ENCODE results near the gene POLE.
A peak's percentile ranks its signal among the peaks of the same experiment; 100 is the strongest.
"Not testable (repeated sequence)": the region's sequence is repeated elsewhere in the genome, so short reads cannot be mapped to it uniquely, and the experiment has no call there.

Gene POLE

DNA sequence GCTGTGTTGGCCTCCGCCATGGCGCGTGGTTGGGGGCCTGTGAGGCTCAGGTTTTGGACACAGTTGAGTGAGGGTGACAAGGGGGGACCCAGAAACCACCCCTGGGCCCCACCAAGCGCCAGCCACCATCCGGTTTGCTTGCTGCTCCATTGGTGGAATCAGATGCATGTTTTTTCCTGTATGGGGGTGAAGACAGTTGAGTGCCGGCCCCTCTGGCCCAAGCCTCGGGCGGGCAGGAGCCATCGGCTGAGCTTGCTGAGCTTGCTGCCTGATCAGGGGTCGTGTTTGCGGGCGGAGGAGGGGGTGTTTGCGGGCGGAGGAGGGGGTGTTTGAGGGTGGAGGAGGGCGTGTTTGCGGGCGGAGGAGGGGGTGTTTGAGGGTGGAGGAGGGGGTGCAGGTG is 29.9 kb upstream of the POLE start:
- no peak for DNase-seq

DNA sequence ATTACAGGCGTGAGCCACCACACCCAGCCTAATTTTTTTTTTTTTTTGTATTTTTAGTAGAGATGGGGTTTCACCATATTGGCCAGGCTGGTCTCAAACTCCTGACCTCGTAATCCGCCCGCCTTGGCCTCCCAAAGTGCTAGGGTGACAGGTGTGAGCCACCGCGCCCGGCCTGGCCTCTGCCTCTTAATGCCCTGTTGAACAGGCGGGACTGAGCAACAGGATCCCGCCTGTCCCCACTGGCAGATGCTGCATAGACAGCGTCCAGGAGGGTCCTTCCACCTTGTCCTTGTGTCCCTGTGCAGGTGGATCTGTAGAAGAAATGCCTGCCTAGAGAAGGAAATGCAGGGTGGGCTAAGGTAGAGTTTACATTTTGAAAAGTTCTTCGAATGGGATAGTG is 29.2 kb upstream of the POLE start:
- DNase-seq: no peak

DNA sequence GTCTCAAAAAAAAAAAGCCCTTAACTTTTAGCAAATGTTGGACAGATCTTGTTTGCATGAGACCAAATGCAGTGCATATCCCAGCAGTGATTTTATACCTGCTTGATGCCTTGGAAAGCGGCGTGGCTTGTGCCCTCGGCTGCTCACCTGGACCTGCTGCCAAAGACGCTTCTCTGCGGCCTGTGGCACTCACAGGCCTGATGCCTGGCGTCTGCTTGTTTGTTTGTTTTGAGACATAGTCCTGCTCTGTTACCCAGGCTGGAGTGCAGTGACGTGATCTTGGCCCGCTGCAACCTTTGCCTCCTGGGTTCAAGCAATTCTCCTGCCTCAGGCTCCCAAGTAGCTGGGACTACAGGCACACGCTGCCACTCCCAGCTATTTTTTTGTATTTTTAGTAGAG is 28.7 kb upstream of the POLE start:
- DNase-seq: no peak

DNA sequence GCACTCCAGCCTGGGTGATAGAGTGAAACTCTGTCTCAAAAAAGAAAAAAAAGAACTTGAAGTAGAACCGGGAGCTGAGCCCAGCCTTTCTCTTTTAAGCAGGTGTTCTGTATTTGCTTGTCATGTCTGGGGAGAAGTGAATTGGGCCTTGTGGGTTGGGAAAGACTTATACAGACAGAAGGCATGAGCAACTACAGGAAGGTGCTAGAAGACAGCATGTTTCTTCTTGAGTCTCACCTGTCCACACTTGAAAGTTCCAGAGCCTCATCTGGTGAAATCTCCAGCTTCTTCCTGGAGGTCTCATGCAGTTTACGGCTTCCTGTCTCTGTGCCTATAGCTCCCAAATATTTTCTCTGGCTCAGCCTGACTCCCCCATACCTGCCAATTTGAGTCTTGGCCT is 26.0 kb upstream of the POLE start:
- DNase-seq: no peak

DNA sequence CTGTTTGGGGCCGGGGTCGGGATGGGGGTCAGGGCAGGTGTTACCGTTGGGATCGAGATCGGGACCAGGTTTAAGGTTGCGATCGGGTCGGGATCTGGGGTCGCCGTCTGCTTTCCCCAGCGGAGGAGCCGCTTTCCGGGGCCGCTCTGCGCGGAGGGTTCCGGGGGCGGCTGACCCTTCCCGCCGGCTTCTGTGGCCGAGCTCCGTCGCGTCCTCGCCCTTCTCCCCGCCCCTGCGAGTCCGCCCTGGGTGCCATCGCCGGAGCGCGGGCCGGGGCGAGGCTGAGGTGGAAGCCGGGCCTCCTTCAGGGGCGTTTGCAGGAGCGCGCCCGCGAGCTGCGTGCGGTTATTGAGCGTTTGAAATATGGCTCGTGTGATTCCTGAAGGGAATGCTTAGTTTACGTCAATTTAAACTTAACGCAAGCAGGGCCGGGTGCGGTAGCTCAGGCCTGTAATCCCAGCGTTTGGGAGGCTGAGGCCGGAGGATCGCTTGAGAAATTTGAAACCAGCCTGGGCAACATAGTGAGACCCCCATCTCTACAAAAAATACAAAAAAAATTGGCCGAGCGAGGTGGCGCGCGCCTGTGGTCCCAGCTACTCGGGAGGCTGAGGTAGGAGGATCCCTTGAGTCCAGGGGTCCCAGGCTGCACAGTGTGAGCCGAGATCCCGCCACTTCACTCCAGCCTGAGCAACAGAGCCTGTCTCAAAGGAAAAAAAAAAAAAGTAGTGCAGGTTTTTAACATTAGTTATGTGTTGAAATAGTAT is 24.1 kb upstream of the POLE start:
- DNase-seq: no peak

DNA sequence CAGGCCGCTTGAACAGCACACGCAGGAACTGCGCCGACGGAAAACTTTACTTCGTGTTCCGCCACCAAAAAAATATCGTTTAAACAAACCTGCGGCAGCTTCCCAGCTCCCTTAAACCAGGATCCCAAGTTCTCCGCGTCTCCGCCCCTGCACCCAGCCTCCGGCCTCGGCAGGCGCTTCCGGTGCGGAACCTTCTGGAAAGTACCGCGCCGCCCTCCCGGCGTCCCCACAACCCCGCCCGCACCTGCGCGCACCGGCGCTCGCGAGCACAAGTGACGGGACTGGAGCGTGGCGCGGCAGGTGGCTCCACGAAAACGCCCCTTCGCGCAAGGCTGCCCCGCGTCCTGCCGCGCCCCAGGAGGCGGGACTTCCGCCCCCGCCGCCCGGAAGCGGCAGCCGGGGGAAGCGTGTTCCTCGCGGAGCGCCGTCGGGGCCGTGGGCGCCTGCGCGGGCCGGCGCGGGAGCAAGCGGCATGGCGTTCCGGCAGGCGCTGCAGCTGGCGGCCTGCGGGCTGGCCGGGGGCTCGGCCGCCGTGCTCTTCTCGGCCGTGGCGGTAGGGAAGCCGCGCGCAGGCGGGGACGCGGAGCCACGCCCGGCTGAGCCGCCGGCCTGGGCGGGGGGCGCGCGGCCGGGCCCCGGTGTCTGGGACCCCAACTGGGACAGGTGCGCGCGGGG is 23.4 kb upstream of the POLE start, which contains the start of gene PGAM5:
TSS of gene PGAM5 (plus strand) at position 438 of the 675 bp plus-strand sequence. CDS start at position 473, 35 bp downstream.
- DNase-seq: peak; percentile 25

DNA sequence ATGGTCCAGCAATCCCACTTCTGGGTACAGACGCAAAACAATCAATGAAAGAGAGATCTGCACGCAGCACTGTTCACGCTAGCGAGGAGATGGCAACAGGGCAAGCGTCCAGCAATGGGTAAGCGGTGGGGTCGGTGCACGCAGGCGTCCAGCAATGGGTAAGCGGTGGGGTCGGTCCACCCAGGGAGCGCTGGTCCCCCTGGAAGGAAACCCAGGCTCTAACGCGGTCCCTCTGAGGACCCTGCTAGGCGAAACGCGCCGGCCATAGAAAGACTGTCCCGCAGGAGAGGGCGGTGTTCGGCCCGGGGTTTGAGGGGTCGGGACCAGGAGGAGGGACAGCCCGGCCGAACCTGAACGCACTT is 22.9 kb upstream of the POLE start:
- no peak for DNase-seq

DNA sequence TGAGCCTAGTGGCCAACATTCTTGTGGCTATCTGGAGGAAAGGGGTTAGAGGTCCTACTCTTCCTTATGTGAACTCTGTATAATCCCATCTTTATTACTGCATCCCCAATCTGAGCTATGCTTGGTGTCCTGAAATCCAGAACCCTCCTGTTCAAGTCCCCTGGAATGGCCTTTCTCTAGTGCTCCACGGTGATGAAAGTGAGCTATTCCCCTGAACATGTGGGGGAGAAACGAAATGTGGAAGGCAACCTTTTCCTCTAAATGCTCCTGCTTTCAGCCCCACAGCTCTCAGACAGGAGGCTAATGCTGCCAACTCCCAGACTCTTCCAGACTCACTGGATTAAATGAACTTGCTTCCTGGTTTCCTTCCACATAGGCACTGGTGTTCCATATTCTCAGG is 21.0 kb upstream of the POLE start:
- no peak for DNase-seq

DNA sequence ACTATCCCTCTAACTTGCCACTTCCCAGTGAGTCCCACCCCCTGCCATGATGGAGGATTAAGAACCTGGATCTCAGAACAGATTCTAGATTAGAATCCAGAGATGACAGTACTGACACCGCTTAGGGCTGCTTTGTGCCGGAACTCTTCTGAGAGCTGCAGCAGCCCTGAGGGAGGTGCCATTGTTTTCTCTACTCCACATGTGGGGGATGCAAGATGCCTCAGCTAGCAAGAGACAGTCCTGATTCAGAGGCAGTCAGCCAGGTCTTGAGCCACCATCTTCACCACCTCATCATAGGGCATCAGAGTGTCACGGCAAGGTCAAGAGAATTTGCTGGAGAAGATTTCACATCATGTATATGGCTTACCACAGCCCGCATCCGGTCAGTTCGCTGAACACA is 20.1 kb upstream of the POLE start:
- DNase-seq: no peak

DNA sequence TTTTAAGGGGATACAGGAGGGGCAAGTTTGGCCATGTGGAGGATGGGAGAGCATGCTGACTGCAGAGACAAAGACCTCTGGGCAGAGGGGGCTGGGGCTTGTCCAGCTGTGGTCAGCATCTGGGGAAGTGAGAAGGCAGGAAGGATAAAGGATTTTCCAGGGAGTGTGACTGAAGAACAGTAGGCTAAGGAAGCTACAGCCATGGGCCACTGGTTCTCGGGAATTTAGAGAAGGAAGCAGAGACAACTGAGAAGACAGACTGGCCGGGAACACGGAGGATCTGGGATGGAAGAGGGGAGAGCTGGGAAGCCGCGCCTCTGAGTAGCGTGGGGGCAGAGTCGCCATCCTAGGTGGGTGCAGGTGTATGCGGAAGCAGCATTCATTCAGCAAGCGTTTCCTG is 16.5 kb upstream of the POLE start:
- no peak for DNase-seq

DNA sequence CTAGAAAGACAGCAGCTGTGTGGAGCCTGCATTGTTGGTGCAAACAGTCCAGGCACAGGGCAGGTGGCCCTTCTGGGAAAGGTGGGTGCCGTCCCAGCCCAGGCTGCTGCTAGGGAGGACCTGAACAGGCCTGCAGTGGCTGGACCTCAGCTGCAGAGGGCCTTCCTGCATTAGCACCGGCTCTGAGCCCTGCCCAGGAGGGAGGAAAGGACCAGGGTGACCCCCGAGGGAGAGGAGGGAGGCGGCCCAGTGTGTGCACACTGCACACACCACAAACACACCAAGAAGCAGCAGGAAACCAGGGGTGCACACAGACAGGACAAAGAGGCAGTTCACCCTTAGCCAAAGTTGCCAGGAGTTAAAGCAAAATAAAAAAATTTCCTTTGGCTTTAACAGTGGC is 15.5 kb upstream of the POLE start:
- no peak for DNase-seq

DNA sequence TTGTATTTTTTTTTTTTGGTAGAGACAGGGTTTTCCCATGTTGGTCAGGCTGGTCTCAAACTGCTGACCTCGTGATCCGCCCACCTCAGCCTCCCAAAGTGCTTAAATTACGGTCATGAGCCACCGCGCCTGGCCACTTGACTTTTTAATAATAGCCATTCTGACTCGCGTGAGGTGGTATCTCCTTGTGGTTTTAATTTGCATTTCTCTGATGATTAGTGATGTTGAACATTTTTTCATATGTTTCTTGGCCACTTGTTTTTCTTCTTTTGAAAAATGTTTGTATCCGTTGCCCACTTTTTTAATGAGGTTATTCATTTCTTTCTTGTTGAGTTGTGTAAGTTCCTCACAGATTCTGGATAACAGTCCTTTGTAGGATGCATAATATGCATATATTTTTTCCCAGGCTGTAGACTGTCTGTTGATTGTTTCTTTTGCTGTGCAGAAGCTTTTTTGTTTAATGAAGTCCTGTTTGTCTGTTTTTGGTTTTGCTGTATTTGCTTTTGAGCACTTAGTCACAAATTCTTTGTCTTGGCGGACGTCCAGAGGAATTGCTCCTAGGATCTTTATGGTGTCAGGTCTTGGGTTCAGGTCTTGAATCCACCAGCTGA is 13.2 kb upstream of the POLE start:
- DNase-seq: no peak

DNA sequence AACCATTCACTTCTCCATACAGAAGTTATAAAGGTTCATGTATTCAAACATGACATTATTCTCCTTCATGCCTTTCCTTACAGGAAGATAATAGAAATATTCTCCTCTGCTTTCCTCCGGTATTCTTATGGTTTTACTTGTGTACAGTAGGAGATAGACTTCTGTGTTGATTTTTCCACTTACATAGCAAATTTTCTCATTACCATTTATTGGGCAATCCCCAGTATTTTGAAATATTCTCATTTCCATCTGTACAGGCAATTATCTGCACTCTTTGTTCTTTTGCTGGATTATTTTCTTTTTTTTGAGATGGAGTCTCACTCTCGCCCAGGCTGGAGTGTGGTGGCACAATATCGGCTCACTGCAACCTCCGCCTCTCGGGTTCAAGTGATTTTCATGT is 11.2 kb upstream of the POLE start:
- DNase-seq: no peak

DNA sequence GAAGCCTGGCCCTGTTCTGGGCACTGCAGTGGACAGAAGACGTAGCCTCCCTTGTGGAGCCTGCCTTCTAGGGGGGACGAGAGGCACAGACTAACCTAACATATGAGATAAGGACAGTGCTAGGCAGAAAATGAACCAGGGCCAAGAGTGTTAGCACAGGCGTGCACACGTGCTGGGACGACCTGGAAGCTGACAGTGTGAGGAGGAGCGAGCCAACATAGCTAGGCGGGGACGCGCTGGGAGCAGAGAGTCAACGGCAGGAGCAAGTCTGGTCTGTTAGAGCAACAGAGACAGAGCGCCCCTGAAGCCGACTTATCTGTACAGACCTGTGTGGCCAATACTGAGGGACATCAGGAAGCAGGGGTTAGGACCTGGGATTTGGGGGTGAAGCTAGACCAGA is 8.3 kb upstream of the POLE start:
- DNase-seq: no peak

DNA sequence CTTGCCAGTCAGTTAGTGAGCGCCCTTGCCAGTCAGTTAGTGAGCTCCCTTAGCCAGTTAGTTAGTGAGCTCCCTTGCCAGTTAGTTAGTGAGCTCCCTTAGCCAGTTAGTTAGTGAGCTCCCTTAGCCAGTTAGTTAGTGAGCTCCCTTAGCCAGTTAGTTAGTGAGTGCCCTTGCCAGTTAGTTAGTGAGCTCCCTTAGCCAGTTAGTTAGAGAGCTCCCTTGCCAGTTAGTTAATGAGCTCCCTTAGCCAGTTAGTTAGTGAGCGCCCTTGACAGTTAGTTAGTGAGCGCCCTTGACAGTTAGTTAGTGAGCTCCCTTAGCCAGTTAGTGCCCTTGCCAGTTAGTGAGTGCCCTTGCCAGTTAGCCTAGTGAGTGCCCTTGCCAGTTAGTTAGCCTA is 7.7 kb upstream of the POLE start:
- DNase-seq: not testable (repeated sequence)

DNA sequence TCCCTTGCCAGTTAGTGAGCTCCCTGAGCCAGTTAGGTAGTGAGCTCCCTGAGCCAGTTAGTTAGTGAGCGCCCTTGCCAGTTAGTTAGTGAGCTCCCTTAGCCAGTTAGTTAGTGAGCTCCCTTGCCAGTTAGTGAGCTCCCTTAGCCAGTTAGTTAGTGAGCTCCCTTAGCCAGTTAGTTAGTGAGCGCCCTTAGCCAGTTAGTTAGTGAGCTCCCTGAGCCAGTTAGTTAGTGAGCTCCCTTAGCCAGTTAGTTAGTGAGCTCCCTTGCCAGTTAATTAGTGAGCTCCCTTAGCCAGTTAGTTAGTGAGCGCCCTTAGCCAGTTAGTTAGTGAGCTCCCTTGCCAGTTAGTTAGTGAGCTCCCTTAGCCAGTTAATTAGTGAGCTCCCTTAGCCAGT is 4.9 kb upstream of the POLE start:
- not testable (repeated sequence) for DNase-seq

DNA sequence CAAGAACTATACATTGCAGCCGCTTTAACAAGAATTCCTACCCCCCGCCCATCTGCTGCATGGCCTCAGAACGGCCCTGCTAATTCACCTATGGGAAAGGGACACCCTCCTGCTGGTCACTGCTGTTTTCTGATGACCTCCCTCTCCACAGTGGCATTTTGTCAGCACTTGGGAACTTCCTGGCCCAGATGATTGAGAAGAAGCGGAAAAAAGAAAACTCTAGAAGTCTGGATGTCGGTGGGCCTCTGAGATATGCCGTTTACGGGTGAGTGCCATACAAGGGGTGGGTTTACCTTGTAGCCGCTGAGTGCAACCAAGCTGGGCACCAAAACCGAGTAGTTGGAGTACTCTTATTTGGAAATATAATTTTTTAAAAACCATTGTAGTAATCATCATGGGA is 3.0 kb upstream of the POLE start:
- no peak for DNase-seq

DNA sequence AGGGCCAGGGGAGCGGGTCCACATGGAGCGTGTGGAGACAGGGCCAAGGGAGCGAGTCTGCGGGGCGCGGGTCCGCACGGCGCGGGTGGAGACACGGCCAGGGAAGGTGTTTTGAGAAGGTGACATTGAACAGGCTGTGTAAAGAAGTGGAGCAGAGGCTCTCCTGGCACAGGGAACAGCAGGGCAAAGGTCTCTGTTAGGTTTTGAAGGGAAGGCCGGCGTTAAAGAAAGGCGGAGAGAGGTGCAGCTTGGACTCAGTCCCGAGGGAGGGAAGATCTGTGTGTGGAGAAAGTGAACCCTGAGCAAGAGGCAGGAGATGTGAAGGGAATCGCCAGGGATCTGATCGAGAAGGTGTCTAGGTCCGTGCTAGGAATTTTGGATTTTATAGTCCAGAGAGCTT is 2.1 kb upstream of the POLE start:
- DNase-seq: no peak

DNA sequence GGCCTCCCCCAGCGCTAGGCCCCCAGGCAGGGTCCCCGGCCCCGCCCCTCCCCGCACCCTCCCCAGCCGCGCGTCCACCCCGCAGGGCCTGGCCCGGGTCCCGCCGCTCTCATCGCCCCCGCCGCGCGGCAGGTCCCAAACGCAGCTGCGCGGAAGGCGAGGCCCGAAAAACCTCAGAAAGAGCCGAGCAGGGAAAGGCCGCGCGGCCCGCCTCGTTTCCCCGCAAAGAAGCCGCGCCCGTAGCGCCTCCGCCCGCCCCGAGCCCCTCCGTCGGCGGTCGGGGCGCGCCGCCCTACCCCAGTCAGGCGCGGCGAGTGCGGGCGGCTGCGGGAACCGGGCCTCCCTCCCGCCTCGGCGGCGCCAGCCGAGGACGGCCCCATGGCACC is 324 bp downstream of the POLE start:
- no peak for DNase-seq

DNA sequence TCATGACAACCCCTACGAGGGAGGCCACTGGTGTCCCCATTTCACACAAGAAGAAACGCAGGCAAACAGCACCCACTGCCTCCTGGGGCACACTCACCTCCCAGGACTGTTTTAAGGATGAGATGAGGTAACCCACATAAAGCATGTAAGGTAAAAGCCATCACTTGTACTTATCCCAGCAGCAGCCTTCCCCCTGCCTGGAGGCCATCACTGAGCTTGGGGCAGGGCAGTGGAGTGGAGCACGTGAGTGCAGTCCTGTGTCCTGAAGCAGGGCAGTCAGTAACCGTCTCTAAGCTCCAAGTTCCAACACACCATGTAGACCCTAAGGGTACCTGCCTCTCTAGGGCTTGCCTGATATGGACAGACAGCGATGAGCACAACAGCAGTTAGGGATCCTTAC is 1.7 kb downstream of the POLE start:
- no peak for DNase-seq

DNA sequence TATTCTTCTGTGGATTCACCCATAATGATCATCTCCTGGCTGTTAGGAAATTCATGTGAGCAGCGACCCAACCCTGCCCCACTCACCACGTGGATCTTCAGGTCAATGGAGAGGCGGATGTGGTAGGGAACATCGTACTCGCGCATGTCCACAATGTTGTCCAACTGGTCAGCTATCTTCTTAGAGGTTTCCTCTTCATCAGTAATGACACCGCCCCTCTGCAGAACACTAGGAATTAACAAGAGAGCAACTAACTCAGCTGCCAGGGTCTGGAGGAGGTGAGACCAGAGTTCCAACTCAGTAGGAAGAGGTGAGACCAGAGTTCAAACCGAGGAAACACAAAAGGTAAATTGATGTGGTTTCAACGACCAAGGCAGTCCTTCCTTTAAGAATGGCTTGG is 9.7 kb downstream of the POLE start:
- no peak for DNase-seq

DNA sequence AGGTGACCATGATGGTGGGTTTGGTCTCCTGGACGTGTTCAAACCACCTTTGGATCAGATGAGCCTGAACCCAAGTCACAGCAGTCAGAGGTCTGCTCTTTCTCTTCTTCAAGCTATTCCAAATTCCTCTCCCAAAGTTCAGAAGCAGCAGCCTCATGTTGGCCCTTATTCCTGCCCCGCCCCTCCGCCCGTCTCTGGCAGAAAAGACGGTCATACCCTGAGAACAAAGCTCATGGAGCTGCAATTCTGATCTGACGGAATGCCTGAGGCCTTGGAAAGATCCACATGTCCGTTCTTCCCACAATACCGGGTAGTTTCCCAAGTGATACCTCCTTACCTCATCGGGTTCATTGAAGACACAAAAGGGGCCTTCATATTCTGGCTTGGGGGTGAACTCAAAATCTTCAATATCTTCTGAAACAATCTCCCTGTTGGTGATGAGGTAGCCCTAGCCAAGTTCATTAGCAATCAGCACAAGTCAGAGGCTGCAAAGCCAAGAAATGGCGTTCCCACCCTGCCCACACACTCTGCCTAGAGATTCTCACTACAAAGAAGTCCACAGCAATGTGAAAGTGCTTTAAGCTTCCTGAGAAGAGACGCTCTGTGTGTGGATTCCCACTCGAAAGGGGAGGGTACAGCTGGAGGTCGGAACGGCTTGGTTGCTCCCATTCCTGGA is 11.2 kb downstream of the POLE start:
- no peak for DNase-seq

DNA sequence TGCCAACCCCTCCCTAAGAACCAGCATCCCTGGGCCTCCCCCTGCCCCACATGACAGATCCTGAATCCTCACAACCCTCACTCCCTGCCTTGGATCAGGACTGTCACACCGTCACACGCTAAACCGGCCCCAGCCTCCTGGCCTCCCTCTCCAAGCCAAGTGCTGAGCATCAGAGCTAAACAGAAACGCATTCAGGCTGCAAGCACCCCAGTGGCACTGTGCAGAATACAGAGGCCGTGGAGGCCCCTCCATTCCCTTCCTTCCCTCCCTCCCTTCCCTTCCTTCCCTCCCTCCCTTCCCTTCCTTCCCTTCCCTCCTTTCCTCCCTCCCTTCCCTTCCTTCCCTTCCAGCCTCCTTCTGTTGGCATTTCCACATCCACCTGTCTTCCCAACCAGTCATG is 12.6 kb downstream of the POLE start:
- DNase-seq: no peak
